GM06990 (cell line): ENCODE measurements around the gene PPIP5K2.

Experiments used
- DNase-seq: peaks from one replicate; pipeline ENCODE4 v3.0.0-alpha.2; 2011; ENCODE audit not compliant: insufficient read length; ENCODE audit errors: extremely low read depth
- H3K27me3 ChIP-seq: replicated peaks from 2 replicates; pipeline ENCODE4 v1.6.0; 2011; ENCODE audit warnings: low read length; ENCODE audit not compliant: control insufficient read depth, insufficient read depth
- H3K36me3 ChIP-seq: 2 replicates; pipeline ENCODE4 v1.5.1; 2011; ENCODE audit warnings: low read length; ENCODE audit not compliant: control insufficient read depth, insufficient read depth
- H3K4me3 ChIP-seq: replicated peaks from 2 replicates; pipeline ENCODE4 v1.5.1; 2011; ENCODE audit warnings: low read depth, mild to moderate bottlenecking, control low read depth, low read length
- TF ChIP-seq, protein P1 (sequence below): IDR thresholded peaks from 2 replicates; pipeline ENCODE4 v1.5.1; 2011; ENCODE audit warnings: low read length, control low read depth, mild to moderate bottlenecking, inconsistent platforms; ENCODE audit not compliant: insufficient read depth, poor library complexity, severe bottlenecking

Gene PPIP5K2

DNA sequence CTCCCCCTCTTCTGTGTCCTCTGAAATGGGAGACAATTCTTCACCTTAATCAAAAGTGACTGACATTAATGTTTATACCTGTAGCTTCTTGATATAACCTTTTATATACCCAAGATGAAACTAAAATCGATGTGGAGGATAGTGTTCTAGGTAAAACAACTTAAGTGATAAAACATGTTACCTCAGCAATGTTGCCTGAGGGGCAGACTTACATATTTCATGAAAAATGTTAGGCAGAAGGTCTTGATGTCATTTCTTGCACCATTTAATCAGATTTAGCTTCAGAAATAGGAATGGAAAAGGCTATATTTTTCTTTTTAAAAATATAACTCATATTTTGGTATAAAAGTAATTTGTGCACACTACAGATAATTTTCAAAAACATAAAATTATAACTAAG, 115.8 kb downstream of the PPIP5K2 start:
- no peaks in the 10 kb centered on the region for H3K36me3 ChIP-seq
- H3K27me3 ChIP-seq, result no peaks in the 10 kb centered on the region
- no peak for DNase-seq
- no peak overlapping the region for H3K4me3 ChIP-seq
- TF ChIP-seq, protein P1, sequence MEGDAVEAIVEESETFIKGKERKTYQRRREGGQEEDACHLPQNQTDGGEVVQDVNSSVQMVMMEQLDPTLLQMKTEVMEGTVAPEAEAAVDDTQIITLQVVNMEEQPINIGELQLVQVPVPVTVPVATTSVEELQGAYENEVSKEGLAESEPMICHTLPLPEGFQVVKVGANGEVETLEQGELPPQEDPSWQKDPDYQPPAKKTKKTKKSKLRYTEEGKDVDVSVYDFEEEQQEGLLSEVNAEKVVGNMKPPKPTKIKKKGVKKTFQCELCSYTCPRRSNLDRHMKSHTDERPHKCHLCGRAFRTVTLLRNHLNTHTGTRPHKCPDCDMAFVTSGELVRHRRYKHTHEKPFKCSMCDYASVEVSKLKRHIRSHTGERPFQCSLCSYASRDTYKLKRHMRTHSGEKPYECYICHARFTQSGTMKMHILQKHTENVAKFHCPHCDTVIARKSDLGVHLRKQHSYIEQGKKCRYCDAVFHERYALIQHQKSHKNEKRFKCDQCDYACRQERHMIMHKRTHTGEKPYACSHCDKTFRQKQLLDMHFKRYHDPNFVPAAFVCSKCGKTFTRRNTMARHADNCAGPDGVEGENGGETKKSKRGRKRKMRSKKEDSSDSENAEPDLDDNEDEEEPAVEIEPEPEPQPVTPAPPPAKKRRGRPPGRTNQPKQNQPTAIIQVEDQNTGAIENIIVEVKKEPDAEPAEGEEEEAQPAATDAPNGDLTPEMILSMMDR, result no peak

DNA sequence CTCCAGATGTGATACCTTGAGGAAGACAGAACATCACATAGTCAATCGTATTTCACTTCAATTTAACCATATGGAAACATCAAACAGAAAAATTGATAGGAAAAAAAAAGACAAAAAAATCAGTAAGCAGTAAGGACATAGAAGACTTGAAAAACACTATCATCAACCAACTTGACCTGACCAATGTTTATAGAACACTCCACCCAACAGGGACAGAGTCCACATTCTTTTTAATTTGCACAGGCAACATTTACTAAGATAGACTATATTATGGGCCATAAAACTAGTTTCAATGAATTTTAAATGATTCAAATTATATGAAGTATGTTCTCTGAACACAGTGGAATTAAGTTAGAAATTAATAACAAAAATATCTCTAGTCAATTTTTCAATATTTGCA, 117.7 kb downstream of the PPIP5K2 start:
- no peaks in the 10 kb centered on the region for H3K36me3 ChIP-seq
- H3K4me3 ChIP-seq, result no peak overlapping the region
- TF ChIP-seq, protein P1, result no peak
- no peaks in the 10 kb centered on the region for H3K27me3 ChIP-seq
- no peak for DNase-seq

DNA sequence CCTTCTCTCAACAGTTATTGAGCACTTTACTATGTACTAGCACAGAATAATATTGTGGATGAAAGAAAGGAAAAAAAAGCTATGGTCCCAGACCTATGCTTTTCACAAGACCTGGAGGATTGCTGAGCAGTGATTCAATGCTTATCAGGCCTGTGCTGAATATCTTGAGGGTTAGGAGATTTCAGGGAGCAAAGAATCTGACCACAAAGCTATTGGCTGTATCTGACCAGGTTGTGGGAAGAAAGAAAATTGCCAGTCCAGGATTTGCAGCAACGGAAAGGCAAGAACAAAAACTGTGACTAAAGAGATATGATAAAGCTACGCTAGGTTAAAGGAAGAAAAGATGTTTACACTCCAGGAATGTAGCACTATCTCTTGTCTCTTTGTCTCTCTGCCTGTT, 123.6 kb downstream of the PPIP5K2 start:
- no peaks in the 10 kb centered on the region for H3K27me3 ChIP-seq
- DNase-seq, result no peak
- no peak overlapping the region for H3K4me3 ChIP-seq
- H3K36me3 ChIP-seq, result no peaks in the 10 kb centered on the region
- TF ChIP-seq, protein P1, result no peak

DNA sequence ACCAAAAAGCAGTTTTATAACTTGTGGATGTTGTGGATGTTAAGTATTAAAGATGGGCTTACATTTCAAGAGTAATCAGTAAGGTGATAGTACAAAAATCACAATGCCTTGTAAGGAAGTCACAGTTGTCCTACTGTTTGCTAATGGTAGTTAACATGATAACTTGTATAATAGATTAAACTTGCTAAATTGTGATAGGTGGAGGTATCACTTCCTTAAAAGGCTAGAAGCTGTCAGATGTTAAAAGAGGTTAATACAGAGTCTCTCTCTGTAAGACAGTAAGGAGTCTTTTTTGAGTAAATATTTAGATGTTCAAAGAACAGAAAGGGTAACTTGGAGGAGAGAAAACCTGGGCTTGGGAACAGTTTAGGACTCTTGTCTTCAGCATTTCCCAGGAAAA, 124.3 kb downstream of the PPIP5K2 start:
- no peak for DNase-seq
- Histone ChIP-seq H3K4me3 (no peak overlapping the region), H3K27me3 (no peaks in the 10 kb centered on the region), H3K36me3 (no peaks in the 10 kb centered on the region)
- TF ChIP-seq, protein P1, result no peak

DNA sequence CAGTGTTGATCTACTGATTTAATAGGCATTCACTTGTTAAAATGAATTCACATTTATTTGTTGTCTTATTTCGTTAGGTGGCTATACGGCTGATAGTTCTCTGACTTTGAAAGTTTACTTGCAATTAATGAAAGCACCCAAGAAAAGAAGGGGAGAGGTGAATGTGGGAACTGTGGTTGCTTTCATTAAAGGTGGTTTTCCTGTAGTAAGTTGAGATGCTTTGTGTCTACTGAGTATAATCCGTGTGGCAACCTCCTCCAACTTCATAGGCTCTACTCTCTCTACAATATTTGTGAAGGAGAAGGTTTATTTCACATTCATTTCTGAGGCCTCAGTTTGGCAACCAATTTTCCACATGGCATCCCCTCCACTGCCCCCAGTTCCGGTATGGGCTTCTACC, 125.7 kb downstream of the PPIP5K2 start:
- DNase-seq, result no peak
- no peaks in the 10 kb centered on the region for H3K27me3 ChIP-seq
- TF ChIP-seq, protein P1, result no peak
- no peak overlapping the region for H3K4me3 ChIP-seq
- no peaks in the 10 kb centered on the region for H3K36me3 ChIP-seq

DNA sequence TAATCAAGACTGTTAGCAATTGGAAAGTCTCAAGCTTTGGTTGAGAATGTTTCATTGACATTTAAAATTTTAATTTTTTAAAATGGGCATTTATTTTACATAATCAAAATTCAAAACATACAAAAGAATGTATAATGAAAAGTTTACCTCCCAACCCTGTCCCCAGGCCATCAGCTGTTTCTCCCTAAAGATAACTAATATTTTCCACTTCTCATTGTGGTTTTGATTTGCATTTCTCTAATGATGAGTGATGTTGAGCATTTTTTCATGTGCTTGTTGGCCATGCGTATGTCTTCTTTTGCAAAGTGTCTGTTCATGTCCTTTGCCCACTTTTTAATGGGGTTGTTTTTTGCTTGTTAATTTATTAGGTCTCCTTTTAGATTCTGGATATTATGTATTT, 127.0 kb downstream of the PPIP5K2 start:
- no peaks in the 10 kb centered on the region for H3K27me3 ChIP-seq
- no peaks in the 10 kb centered on the region for H3K36me3 ChIP-seq
- no peak for DNase-seq
- H3K4me3 ChIP-seq, result no peak overlapping the region
- TF ChIP-seq, protein P1, result no peak
